GM12892 (cell line): ENCODE measurements around the gene GPT2.

Experiments used
- POLR2A ChIP-seq: IDR thresholded peaks from 2 replicates; pipeline ENCODE4 v1.6.1; 2011; ENCODE audit warnings: low read depth, low read length, control low read depth
- POLR2AphosphoS5 ChIP-seq: IDR thresholded peaks from 2 replicates; pipeline ENCODE4 v1.6.1; 2011; ENCODE audit warnings: low read depth, low read length, control low read depth

- TF ChIP-seq POLR2A (no peak), POLR2AphosphoS5 (no peak)
These were observed 22.3 kb downstream of the GPT2 start for GRCh38 chr16:46906360-46907060.
